NCI-H510A treated with DMSO at 0.1 percent for 48 hours (cell line): ENCODE results near the gene ARID4B.
"Not testable (repeated sequence)": the region's sequence is repeated elsewhere in the genome, so short reads cannot be mapped to it uniquely, and the experiment has no call there.

ENCODE experiments used
- DNase-seq: peaks from one replicate; lab custom pipeline; 2025; lab: John Stamatoyannopoulos, UW

Gene ARID4B

GRCh38 chr1:235296729-235297128 lies 31.2 kb downstream of the ARID4B start:
- DNase-seq = no peak

- no peak for DNase-seq
These were observed 32.1 kb downstream of the ARID4B start for GRCh38 chr1:235295902-235296350.

- DNase-seq = no peak
These were observed 34.5 kb downstream of the ARID4B start for GRCh38 chr1:235293322-235293942.

- DNase-seq = no peak
These were observed 35.2 kb downstream of the ARID4B start for GRCh38 chr1:235292790-235293189.

GRCh38 chr1:235291599-235292091 lies 36.3 kb downstream of the ARID4B start:
- no peak for DNase-seq

- DNase-seq = no peak
These were observed 37.1 kb downstream of the ARID4B start for GRCh38 chr1:235290740-235291502.

GRCh38 chr1:235289859-235290739 lies 37.9 kb downstream of the ARID4B start:
- DNase-seq = no peak

- no peak for DNase-seq
These were observed 40.6 kb downstream of the ARID4B start for GRCh38 chr1:235287208-235287882.

- DNase-seq = no peak
These were observed 41.3 kb downstream of the ARID4B start for GRCh38 chr1:235286667-235287066.

- no peak for DNase-seq
These were observed 43.7 kb downstream of the ARID4B start for GRCh38 chr1:235284231-235284769.

GRCh38 chr1:235283636-235284035 lies 44.3 kb downstream of the ARID4B start:
- not testable (repeated sequence) for DNase-seq

- DNase-seq = no peak
These were observed 47.5 kb downstream of the ARID4B start for GRCh38 chr1:235280467-235280866.

GRCh38 chr1:235279694-235280093 lies 48.3 kb downstream of the ARID4B start:
- DNase-seq = no peak

GRCh38 chr1:235278915-235279292 lies 49.1 kb downstream of the ARID4B start:
- DNase-seq = no peak

- DNase-seq = no peak
These were observed 49.6 kb downstream of the ARID4B start for GRCh38 chr1:235278233-235278914.

GRCh38 chr1:235277709-235278108 lies 50.3 kb downstream of the ARID4B start:
- DNase-seq = no peak

- DNase-seq = no peak
These were observed 52.1 kb downstream of the ARID4B start for GRCh38 chr1:235275836-235276235.

GRCh38 chr1:235275223-235275622 lies 52.8 kb downstream of the ARID4B start:
- DNase-seq = no peak

GRCh38 chr1:235272851-235273250 lies 55.1 kb downstream of the ARID4B start:
- no peak for DNase-seq

- DNase-seq = no peak
These were observed 57.4 kb downstream of the ARID4B start for GRCh38 chr1:235270625-235271024.

GRCh38 chr1:235269990-235270389 lies 58.0 kb downstream of the ARID4B start:
- DNase-seq = not testable (repeated sequence)
